SU-DHL-6 (cell line): ENCODE data around the gene RBFOX2.

Experiments used
- H2AFZ ChIP-seq: fragments of 200-600 bp; sonication (generic); 2 replicates; pipeline ENCODE4 v1.6.1; 2014; ENCODE audit warnings: low read depth, mild to moderate bottlenecking, moderate library complexity, mixed read lengths, antibody characterized with exemption, low read length; ENCODE audit not compliant: severe bottlenecking
- H3F3A ChIP-seq: fragments of 200-600 bp; shearing (Covaris generic); 2 replicates; pipeline ENCODE4 v1.6.0; 2016; ENCODE audit warnings: antibody characterized with exemption, mild to moderate bottlenecking; ENCODE audit not compliant: insufficient read depth
- H3K27ac ChIP-seq: fragments of 200-600 bp; sonication (generic); 2 replicates; pipeline ENCODE4 v1.5.1; 2016; ENCODE audit warnings: low read depth, mild to moderate bottlenecking, low read length, moderate library complexity, mixed read lengths
- H3K27me3 ChIP-seq: fragments of 200-600 bp; sonication (generic), shearing (Covaris generic); 2 replicates; pipeline ENCODE4 v1.6.0; 2014; ENCODE audit warnings: mild to moderate bottlenecking, low read length
- H3K36me3 ChIP-seq: fragments of 200-600 bp; sonication (generic); 2 replicates; pipeline ENCODE4 v1.6.1; 2014; ENCODE audit warnings: mild to moderate bottlenecking, low read length, mixed read lengths
- H3K4me2 ChIP-seq: fragments of 300-600, 200-600 bp; shearing (Covaris generic), sonication (generic); 2 replicates; pipeline ENCODE4 v1.6.0; 2014; ENCODE audit warnings: low read length, low read depth, mild to moderate bottlenecking; ENCODE audit not compliant: poor library complexity, severe bottlenecking
- H3K4me3 ChIP-seq: fragments of 200-600 bp; sonication (generic); 2 replicates; pipeline ENCODE4 v1.5.1; 2014; ENCODE audit warnings: antibody characterized with exemption, low read length, mild to moderate bottlenecking, mixed read lengths; ENCODE audit not compliant: insufficient read depth, poor library complexity, severe bottlenecking
- H3K79me2 ChIP-seq: fragments of 200-600 bp; sonication (generic); 2 replicates; pipeline ENCODE4 v1.6.1; 2014; ENCODE audit warnings: mild to moderate bottlenecking, low read length, moderate library complexity; ENCODE audit not compliant: insufficient read depth
- H3K9ac ChIP-seq: fragments of 200-600 bp; sonication (generic); 2 replicates; pipeline ENCODE4 v1.7.0; 2014; ENCODE audit warnings: mild to moderate bottlenecking, low read length
- H3K9me2 ChIP-seq: fragments of 200-600 bp; sonication (generic); replicated peaks from 2 replicates; pipeline ENCODE4 v1.6.1; 2014; ENCODE audit warnings: low read length; ENCODE audit not compliant: insufficient read depth
- H3K9me3 ChIP-seq: fragments of 200-600 bp; sonication (generic); 2 replicates; pipeline ENCODE4 v1.6.1; 2014; ENCODE audit warnings: low read length, mixed read lengths; ENCODE audit not compliant: insufficient read depth
- H4K20me1 ChIP-seq: fragments of 200-600 bp; sonication (generic); 2 replicates; pipeline ENCODE4 v1.6.1; 2014; ENCODE audit warnings: low read depth, mild to moderate bottlenecking, antibody characterized with exemption, low read length, moderate library complexity, mixed read lengths
- EZH2phosphoT487 ChIP-seq: fragments of 200-600 bp; sonication (generic), shearing (Covaris generic); conservative IDR thresholded peaks from 2 replicates; pipeline ENCODE4 v1.6.1; 2018; ENCODE audit warnings: mild to moderate bottlenecking, antibody characterized with exemption, low read length, moderate library complexity, mixed read lengths
- TF ChIP-seq, protein P1 (sequence below): fragments of 200-600 bp; sonication (generic); IDR thresholded peaks from one replicate; pipeline ENCODE4 v1.5.1; 2017; ENCODE audit warnings: antibody characterized with exemption, mild to moderate bottlenecking, low read length, moderate library complexity; ENCODE audit not compliant: insufficient read depth, poor library complexity, severe bottlenecking

RBFOX2 gene

DNA sequence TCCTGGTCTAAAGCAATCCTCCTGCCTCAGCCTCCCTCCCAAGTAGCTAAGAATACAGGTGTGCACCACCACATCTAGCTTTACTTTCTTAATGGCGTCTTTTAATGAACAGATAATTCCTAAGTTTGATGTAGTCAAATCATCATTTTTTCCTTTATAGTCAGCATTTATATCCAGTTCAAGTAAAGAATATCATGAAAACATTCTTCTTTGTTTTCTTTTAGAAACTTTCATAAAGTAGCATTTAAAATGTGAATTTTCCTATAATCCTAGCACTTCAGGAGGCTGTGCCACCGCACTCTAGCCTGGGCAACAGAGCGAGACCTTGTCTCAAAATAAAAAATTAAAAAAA lies 61.6 kb downstream of the RBFOX2 start:
- peaks cover 3% of the 10 kb centered on the region; the same call in 1 of the 2 replicates for H4K20me1 ChIP-seq
- H3K4me3 ChIP-seq: no peak overlapping the region
- TF ChIP-seq EZH2phosphoT487: no peak
- TF ChIP-seq, protein P1, sequence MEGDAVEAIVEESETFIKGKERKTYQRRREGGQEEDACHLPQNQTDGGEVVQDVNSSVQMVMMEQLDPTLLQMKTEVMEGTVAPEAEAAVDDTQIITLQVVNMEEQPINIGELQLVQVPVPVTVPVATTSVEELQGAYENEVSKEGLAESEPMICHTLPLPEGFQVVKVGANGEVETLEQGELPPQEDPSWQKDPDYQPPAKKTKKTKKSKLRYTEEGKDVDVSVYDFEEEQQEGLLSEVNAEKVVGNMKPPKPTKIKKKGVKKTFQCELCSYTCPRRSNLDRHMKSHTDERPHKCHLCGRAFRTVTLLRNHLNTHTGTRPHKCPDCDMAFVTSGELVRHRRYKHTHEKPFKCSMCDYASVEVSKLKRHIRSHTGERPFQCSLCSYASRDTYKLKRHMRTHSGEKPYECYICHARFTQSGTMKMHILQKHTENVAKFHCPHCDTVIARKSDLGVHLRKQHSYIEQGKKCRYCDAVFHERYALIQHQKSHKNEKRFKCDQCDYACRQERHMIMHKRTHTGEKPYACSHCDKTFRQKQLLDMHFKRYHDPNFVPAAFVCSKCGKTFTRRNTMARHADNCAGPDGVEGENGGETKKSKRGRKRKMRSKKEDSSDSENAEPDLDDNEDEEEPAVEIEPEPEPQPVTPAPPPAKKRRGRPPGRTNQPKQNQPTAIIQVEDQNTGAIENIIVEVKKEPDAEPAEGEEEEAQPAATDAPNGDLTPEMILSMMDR: no peak
- no peak overlapping the region for H3K4me2 ChIP-seq
- no peaks in the 10 kb centered on the region for H3F3A ChIP-seq
- no peaks in the 10 kb centered on the region for H3K36me3 ChIP-seq
- H3K9me2 ChIP-seq: no peaks in the 10 kb centered on the region
- no peaks in the 10 kb centered on the region for H3K79me2 ChIP-seq
- H3K27ac ChIP-seq: no peak overlapping the region
- no peaks in the 10 kb centered on the region for H3K27me3 ChIP-seq
- no peak overlapping the region for H2AFZ ChIP-seq
- no peak overlapping the region for H3K9ac ChIP-seq
- no peaks in the 10 kb centered on the region for H3K9me3 ChIP-seq

DNA sequence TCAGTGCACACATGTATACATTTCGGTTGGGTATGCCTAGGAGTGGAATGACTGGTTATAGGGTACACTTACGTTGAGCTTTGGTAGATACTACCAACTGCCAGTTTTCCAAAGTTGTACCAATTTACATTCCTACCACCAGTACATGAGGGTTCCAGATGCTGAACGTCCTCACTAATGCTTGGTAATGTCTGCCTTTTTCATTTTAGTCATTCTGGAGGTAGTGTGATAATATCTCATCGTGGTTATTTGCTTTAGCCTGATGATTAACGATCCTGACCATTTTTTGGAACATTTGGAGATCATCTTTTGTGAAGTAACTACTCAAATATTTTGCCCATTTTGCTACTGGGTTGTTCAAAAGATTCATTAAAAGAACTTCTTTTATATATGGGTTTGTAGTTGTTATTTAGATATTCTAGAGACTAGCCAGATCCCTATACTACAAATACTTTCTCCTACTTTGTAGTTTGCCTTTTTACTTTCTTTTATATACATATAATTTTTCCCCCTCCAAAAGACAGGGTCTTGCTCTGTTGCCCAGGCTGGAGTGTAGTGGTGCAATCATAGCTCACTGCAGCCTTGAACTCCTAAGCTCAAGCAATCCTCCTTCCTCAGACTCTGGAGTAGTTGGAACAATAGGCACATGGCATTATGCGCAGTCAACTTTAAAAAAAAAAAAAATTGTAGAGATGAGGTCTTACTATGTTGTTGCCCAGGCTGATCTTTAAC lies 62.1 kb downstream of the RBFOX2 start:
- Histone ChIP-seq H2AFZ (no peak overlapping the region), H4K20me1 (peaks cover 3% of the 10 kb centered on the region; the same call in 1 of the 2 replicates), H3K4me3 (no peak overlapping the region), H3K27me3 (no peaks in the 10 kb centered on the region), H3K9ac (no peak overlapping the region), H3K36me3 (no peaks in the 10 kb centered on the region), H3K79me2 (no peaks in the 10 kb centered on the region), H3K27ac (no peak overlapping the region), H3F3A (no peaks in the 10 kb centered on the region), H3K9me3 (no peaks in the 10 kb centered on the region), H3K9me2 (no peaks in the 10 kb centered on the region), H3K4me2 (no peak overlapping the region)
- no peak for TF ChIP-seq EZH2phosphoT487
- TF ChIP-seq, protein P1: no peak

DNA sequence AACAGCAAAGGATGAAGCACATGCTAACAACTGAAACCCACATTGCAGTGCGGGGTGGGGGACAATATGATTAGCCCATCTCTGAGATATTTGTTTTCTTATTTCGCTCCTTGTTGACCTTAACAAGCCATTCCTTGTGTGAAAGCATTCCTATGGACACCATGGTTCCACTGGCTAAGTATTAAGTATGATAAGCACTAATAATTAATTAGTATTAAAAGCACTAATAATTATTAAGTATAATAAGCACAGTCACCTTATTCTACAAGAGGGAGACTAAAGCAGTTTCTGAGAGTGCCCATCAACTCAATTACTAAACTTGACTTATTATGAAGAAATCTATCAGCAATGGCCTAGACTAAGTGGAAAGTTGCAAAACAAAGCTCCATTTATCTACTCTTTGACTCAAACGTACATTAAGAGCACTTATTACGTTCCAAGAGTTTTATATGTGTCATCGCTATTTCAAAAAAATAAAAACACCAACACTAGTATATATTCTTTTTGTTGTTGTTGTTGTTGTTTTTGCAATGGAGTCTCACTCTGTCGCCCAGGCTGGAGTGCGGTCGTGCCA lies 65.3 kb downstream of the RBFOX2 start:
- Histone ChIP-seq H3K4me2 (no peak overlapping the region), H3K9me3 (no peaks in the 10 kb centered on the region), H4K20me1 (peaks cover 3% of the 10 kb centered on the region; the same call in 1 of the 2 replicates), H3K36me3 (no peaks in the 10 kb centered on the region), H3F3A (no peaks in the 10 kb centered on the region), H3K9ac (no peak overlapping the region), H2AFZ (no peak overlapping the region), H3K27ac (no peak overlapping the region), H3K27me3 (no peaks in the 10 kb centered on the region), H3K4me3 (no peak overlapping the region), H3K9me2 (no peaks in the 10 kb centered on the region), H3K79me2 (no peaks in the 10 kb centered on the region)
- TF ChIP-seq, protein P1: no peak
- TF ChIP-seq EZH2phosphoT487: no peak
